ENCODE measurements around the gene RPRML. TPM values are rescaled to one million over a fixed set of nuclear protein-coding genes. Genes with fewer than 3 reads are reported as not detected.
A peak's percentile ranks its signal among the peaks of the same experiment; 100 is the strongest.

The RPRML gene
- total and polyA plus RNA-seq, 2 donors from 2014 or later = not detected

- intact Hi-C loops (cut with DNase I) = no loop called here
- no peak for FAIRE-seq
- Histone ChIP-seq H3K4me3 (ENCODE audit: low read length in 3 of 3) (no peak overlapping the region), H3K9me3 (ENCODE audit: control insufficient read depth in 2 of 3, insufficient read depth in 1 of 3, low read length in 3 of 3) (no peaks in the 10 kb centered on the region), H3K9ac (ENCODE audit: low read length in 3 of 3) (no peak overlapping the region), H3K4me1 (ENCODE audit: control insufficient read depth in 2 of 3, insufficient read depth in 2 of 3, low read depth in 1 of 3, low read length in 3 of 3) (no peaks in the 10 kb centered on the region), H3K27ac (ENCODE audit: low read depth in 2 of 2, low read length in 2 of 2) (no peak overlapping the region), H3K27me3 (ENCODE audit: control insufficient read depth, insufficient read depth, low read length) (no peaks in the 10 kb centered on the region), H3K36me3 (ENCODE audit: control insufficient read depth in 2 of 3, insufficient read depth in 3 of 3, low read length in 3 of 3) (no peaks in the 10 kb centered on the region)
- no peak for DNase-seq
- no peak for TF ChIP-seq CTCF (IDR thresholded peaks at IDR 0.05; ENCODE audit: borderline replicate concordance, extremely low read depth, insufficient read depth)
Observed at GRCh38 chr17:46986366-46986765, 7.3 kb upstream of the RPRML start.

DNA sequence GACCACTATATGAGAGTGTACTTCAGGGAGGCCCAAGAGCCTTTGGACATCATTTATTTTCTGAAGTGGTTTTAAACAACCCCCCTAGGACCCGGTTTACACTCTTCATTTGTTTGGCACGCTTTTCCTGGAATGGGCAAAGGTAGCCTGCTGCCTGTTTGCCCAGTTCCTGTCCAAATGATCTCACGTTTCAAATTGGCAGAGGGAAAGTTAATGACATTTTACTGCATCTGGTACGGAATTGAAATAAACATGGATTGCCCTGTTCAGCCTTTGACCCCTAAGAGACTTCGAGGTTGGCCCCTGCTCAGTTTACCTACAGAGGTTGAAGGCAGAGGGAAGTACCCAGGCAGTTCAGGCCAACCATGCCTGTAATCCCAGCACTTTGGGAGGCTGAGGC lies 5.8 kb upstream of the RPRML start:
- H3K9me3 ChIP-seq (ENCODE audit: control insufficient read depth in 2 of 3, insufficient read depth in 1 of 3, low read length in 3 of 3) = no peaks in the 10 kb centered on the region
- peaks cover 2% of the 10 kb centered on the region for H3K27me3 ChIP-seq (ENCODE audit: control insufficient read depth, insufficient read depth, low read length)
- H3K27ac ChIP-seq (ENCODE audit: low read depth in 2 of 2, low read length in 2 of 2) = no peak overlapping the region
- FAIRE-seq (no peak), DNase-seq (peak in 1 of 5 donors; percentile 3)
- H3K36me3 ChIP-seq (ENCODE audit: control insufficient read depth in 2 of 3, insufficient read depth in 3 of 3, low read length in 3 of 3) = no peaks in the 10 kb centered on the region
- intact Hi-C loops (cut with DNase I) = no loop called here
- H3K9ac ChIP-seq (ENCODE audit: low read length in 3 of 3) = no peak overlapping the region
- H3K4me3 ChIP-seq (ENCODE audit: low read length in 3 of 3) = no peak overlapping the region
- TF ChIP-seq CTCF (IDR thresholded peaks at IDR 0.05; ENCODE audit: borderline replicate concordance, extremely low read depth, insufficient read depth) = no peak
- no peaks in the 10 kb centered on the region for H3K4me1 ChIP-seq (ENCODE audit: control insufficient read depth in 2 of 3, insufficient read depth in 2 of 3, low read depth in 1 of 3, low read length in 3 of 3)

- intact Hi-C loops (cut with DNase I) = no loop called here
- peak in 1 of 5 donors; percentile 23 for DNase-seq
- Histone ChIP-seq H3K36me3 (ENCODE audit: control insufficient read depth in 2 of 3, insufficient read depth in 3 of 3, low read length in 3 of 3) (no peaks in the 10 kb centered on the region), H3K27me3 (ENCODE audit: control insufficient read depth, insufficient read depth, low read length) (peaks cover 2% of the 10 kb centered on the region), H3K9ac (ENCODE audit: low read length in 3 of 3) (no peak overlapping the region), H3K27ac (ENCODE audit: low read depth in 2 of 2, low read length in 2 of 2) (peak overlapping the region in 1 of 2 donors; percentile 4), H3K4me1 (ENCODE audit: control insufficient read depth in 2 of 3, insufficient read depth in 2 of 3, low read depth in 1 of 3, low read length in 3 of 3) (no peaks in the 10 kb centered on the region), H3K9me3 (ENCODE audit: control insufficient read depth in 2 of 3, insufficient read depth in 1 of 3, low read length in 3 of 3) (no peaks in the 10 kb centered on the region), H3K4me3 (ENCODE audit: low read length in 3 of 3) (no peak overlapping the region)
- no peak for TF ChIP-seq CTCF (IDR thresholded peaks at IDR 0.05; ENCODE audit: borderline replicate concordance, extremely low read depth, insufficient read depth)
- no peak for FAIRE-seq
Observed at GRCh38 chr17:46984341-46984740, 5.3 kb upstream of the RPRML start.

DNA sequence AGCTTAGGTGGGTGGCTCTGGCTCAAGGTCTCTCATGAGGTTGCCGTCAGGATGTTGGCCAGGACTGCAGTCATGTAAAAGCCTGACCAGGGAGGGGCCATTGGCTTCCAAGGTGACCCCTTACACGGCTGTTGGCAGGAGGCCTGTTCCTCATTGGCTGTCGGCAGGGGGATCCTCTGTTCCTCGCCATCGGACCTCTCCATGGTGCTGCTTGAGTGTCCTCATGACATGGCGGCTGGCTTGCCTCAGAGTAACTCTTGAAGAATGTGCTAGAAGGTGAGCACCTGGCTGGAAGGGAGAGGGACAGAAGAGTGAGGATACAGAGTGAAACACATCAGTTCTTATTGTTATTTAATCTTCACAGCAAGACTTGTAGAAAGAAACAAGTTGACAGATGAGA lies 4.7 kb upstream of the RPRML start:
- H3K9me3 ChIP-seq (ENCODE audit: control insufficient read depth in 2 of 3, insufficient read depth in 1 of 3, low read length in 3 of 3) = no peaks in the 10 kb centered on the region
- no peak overlapping the region for H3K27ac ChIP-seq (ENCODE audit: low read depth in 2 of 2, low read length in 2 of 2)
- peaks cover 2% of the 10 kb centered on the region for H3K27me3 ChIP-seq (ENCODE audit: control insufficient read depth, insufficient read depth, low read length)
- intact Hi-C loops (cut with DNase I) = no loop called here
- TF ChIP-seq CTCF (IDR thresholded peaks at IDR 0.05; ENCODE audit: borderline replicate concordance, extremely low read depth, insufficient read depth) = no peak
- no peaks in the 10 kb centered on the region for H3K36me3 ChIP-seq (ENCODE audit: control insufficient read depth in 2 of 3, insufficient read depth in 3 of 3, low read length in 3 of 3)
- FAIRE-seq = no peak
- H3K9ac ChIP-seq (ENCODE audit: low read length in 3 of 3) = no peak overlapping the region
- peaks cover 0 to 2% (median 0%) of the 10 kb centered on the region in 3 donors for H3K4me1 ChIP-seq (ENCODE audit: control insufficient read depth in 2 of 3, insufficient read depth in 2 of 3, low read depth in 1 of 3, low read length in 3 of 3)
- DNase-seq = peak in 1 of 5 donors; percentile 37
- H3K4me3 ChIP-seq (ENCODE audit: low read length in 3 of 3) = no peak overlapping the region

All from kidney (tissue), 14 donors.